D721Med (cell line): Measurements from ENCODE around the gene VPS72.
A peak's percentile ranks its signal among the peaks of the same experiment; 100 is the strongest.

ENCODE experiments used
- DNase-seq: peaks from one replicate; pipeline ENCODE4 v3.0.0; 2011; ENCODE audit warnings: low spot score; ENCODE audit not compliant: insufficient read length
- FAIRE-seq: peaks from 2 replicates; lab custom pipeline; 2011; peaks lifted over from hg19 to GRCh38; lab: Jason Lieb, UNC
- CTCF ChIP-seq: IDR thresholded peaks from 2 replicates; pipeline ENCODE4 v1.5.1; 2012; ENCODE audit warnings: mild to moderate bottlenecking, control low read depth; ENCODE audit not compliant: insufficient read depth; ENCODE audit errors: missing control alignments

The VPS72 gene

GRCh38 chr1:151189637-151190445, at the start of gene VPS72:
Gene VPS72, minus strand, starts transcription at chr1:151190197. Its CDS starts 76 bp downstream, at chr1:151190121.
- no peak for TF ChIP-seq CTCF
- FAIRE-seq (no peak), DNase-seq (peak; percentile 92)

- FAIRE-seq (no peak), DNase-seq (no peak)
- no peak for TF ChIP-seq CTCF
These were observed 48.4 kb upstream of the VPS72 start for GRCh38 chr1:151238467-151238739.

GRCh38 chr1:151237678-151238466, 47.9 kb upstream of the VPS72 start:
- FAIRE-seq (no peak), DNase-seq (no peak)
- no peak for TF ChIP-seq CTCF

GRCh38 chr1:151235235-151235634, 45.2 kb upstream of the VPS72 start:
- no peak for DNase-seq
- TF ChIP-seq CTCF: no peak
- FAIRE-seq: no peak

- DNase-seq: no peak
- FAIRE-seq: no peak
- TF ChIP-seq CTCF: no peak
These were observed 32.1 kb upstream of the VPS72 start for GRCh38 chr1:151222130-151222529.

- DNase-seq: no peak
- FAIRE-seq: no peak
These were observed 31.6 kb upstream of the VPS72 start for GRCh38 chr1:151221616-151222015.

More at GRCh38 chr1:151221616-151222015, 31.6 kb upstream of the VPS72 start:
- no peak for TF ChIP-seq CTCF
